ENCODE data around the gene SLAMF7. TPM values are rescaled to one million over a fixed set of nuclear protein-coding genes. Genes with fewer than 3 reads are reported as not detected.

SLAMF7 gene
- total and polyA plus RNA-seq, 2 donors (not counting 3 experiments of a cell fraction or from before 2014, with no cell fraction given) = not detected

GRCh38 chr1:160755911-160756848 lies 17.1 kb downstream of the SLAMF7 start:
- H3K4me1 ChIP-seq (ENCODE audit: control insufficient read depth, extremely low read depth, insufficient read depth, low read length) = no peaks in the 10 kb centered on the region
- dilution Hi-C loops (cut with MboI; ENCODE audit: extremely low pct_ligation_motif_present, low sequenced_read_pairs) = no loop called here
- no peak overlapping the region for H3K4me3 ChIP-seq (replicated peaks in 1 of 3; ENCODE audit: insufficient read depth in 1 of 3, low read depth in 1 of 3, low read length in 3 of 3)
- H3K27ac ChIP-seq (ENCODE audit: insufficient read depth, low read depth, low read length) = no peak overlapping the region
- H4K20me1 ChIP-seq (replicated peaks; ENCODE audit: control insufficient read depth, extremely low read depth, insufficient read depth, low read length) = no peaks in the 10 kb centered on the region
- POLR2A ChIA-PET = no interaction called here
- no peaks in the 10 kb centered on the region for H3K9me3 ChIP-seq (replicated peaks; ENCODE audit: control insufficient read depth, insufficient read depth, low read length)
- H3K79me2 ChIP-seq (ENCODE audit: control insufficient read depth, insufficient read depth, low read length) = no peaks in the 10 kb centered on the region
- TF ChIP-seq, protein P1, sequence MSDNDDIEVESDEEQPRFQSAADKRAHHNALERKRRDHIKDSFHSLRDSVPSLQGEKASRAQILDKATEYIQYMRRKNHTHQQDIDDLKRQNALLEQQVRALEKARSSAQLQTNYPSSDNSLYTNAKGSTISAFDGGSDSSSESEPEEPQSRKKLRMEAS (IDR thresholded peaks at IDR 0.05; ENCODE audit: insufficient read depth, insufficient read length) = no peak
- H3K9me1 ChIP-seq (replicated peaks; ENCODE audit: control insufficient read depth, extremely low read depth, insufficient read depth, low read length) = no peaks in the 10 kb centered on the region
- H3K36me3 ChIP-seq (ENCODE audit: control insufficient read depth in 2 of 2, extremely low read depth in 1 of 2, insufficient read depth in 2 of 2, low read length in 2 of 2) = no peaks in the 10 kb centered on the region
- CTCF ChIA-PET = interaction anchor here (1.2 to 1.9 kb wide), 2 partner anchors 21 to 25 kb away, joined by 3 to 5 read pairs; no protein-coding TSS in a partner anchor
- H3K9ac ChIP-seq (replicated peaks; ENCODE audit: extremely low read depth, insufficient read depth, low read length) = no peak overlapping the region
- FAIRE-seq (no peak), DNase-seq (ENCODE audit: low read depth, low spot score) (no peak)
- H3K4me2 ChIP-seq (ENCODE audit: insufficient read depth, low read length) = no peak overlapping the region
- intact Hi-C loops (cut with micrococcal nuclease) = no loop called here
- peaks cover 1 to 7% of the 10 kb centered on the region in 2 experiments for H3K27me3 ChIP-seq (ENCODE audit: control insufficient read depth in 2 of 2, insufficient read depth in 2 of 2, low read length in 2 of 2)
- no peak overlapping the region for H2AFZ ChIP-seq (ENCODE audit: low read depth, low read length)
- BruUV-seq (replicated peaks) = no TSS peak

DNA sequence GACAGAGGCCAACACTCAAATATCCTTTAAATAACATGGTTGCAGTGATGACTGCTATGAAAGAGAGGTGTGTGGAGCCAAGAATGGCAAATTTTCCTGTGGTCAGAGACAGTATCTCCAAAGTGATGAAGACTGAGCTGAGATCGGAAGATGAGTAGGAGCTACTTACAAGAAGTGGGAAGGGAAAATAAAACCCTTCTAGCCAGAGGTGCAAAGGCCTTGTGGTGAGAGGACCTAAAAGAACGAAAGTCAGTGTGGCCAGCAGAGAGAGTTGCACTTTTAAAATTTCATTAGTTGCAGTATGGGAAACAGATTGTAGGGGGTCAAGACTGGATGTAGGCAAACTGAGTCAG lies 17.8 kb downstream of the SLAMF7 start:
- Histone ChIP-seq H4K20me1 (replicated peaks; ENCODE audit: control insufficient read depth, extremely low read depth, insufficient read depth, low read length) (no peaks in the 10 kb centered on the region), H3K4me1 (ENCODE audit: control insufficient read depth, extremely low read depth, insufficient read depth, low read length) (no peaks in the 10 kb centered on the region), H3K9me1 (replicated peaks; ENCODE audit: control insufficient read depth, extremely low read depth, insufficient read depth, low read length) (no peaks in the 10 kb centered on the region), H3K4me2 (ENCODE audit: insufficient read depth, low read length) (no peak overlapping the region), H3K9ac (replicated peaks; ENCODE audit: extremely low read depth, insufficient read depth, low read length) (no peak overlapping the region), H3K27me3 (ENCODE audit: control insufficient read depth in 2 of 2, insufficient read depth in 2 of 2, low read length in 2 of 2) (peaks cover 0 to 7% of the 10 kb centered on the region in 2 experiments), H3K9me3 (replicated peaks; ENCODE audit: control insufficient read depth, insufficient read depth, low read length) (no peaks in the 10 kb centered on the region), H3K79me2 (ENCODE audit: control insufficient read depth, insufficient read depth, low read length) (no peaks in the 10 kb centered on the region), H3K36me3 (ENCODE audit: control insufficient read depth in 2 of 2, extremely low read depth in 1 of 2, insufficient read depth in 2 of 2, low read length in 2 of 2) (no peaks in the 10 kb centered on the region), H3K4me3 (replicated peaks in 1 of 3; ENCODE audit: insufficient read depth in 1 of 3, low read depth in 1 of 3, low read length in 3 of 3) (no peak overlapping the region), H3K27ac (ENCODE audit: insufficient read depth, low read depth, low read length) (no peak overlapping the region), H2AFZ (ENCODE audit: low read depth, low read length) (no peak overlapping the region)
- TF ChIP-seq POLR2AphosphoS5 (IDR thresholded peaks at IDR 0.05; ENCODE audit: insufficient read depth, low read depth, low read length) = no peak
- TF ChIP-seq, protein P2, sequence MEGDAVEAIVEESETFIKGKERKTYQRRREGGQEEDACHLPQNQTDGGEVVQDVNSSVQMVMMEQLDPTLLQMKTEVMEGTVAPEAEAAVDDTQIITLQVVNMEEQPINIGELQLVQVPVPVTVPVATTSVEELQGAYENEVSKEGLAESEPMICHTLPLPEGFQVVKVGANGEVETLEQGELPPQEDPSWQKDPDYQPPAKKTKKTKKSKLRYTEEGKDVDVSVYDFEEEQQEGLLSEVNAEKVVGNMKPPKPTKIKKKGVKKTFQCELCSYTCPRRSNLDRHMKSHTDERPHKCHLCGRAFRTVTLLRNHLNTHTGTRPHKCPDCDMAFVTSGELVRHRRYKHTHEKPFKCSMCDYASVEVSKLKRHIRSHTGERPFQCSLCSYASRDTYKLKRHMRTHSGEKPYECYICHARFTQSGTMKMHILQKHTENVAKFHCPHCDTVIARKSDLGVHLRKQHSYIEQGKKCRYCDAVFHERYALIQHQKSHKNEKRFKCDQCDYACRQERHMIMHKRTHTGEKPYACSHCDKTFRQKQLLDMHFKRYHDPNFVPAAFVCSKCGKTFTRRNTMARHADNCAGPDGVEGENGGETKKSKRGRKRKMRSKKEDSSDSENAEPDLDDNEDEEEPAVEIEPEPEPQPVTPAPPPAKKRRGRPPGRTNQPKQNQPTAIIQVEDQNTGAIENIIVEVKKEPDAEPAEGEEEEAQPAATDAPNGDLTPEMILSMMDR (IDR thresholded peaks at IDR 0.05; ENCODE audit: extremely low read depth in 1 of 2, insufficient read depth in 1 of 2, low read depth in 1 of 2, low read length in 2 of 2) = no peak
- TF ChIP-seq, protein P1 (IDR thresholded peaks at IDR 0.05; ENCODE audit: insufficient read depth, insufficient read length) = no peak
- TF ChIP-seq MYC (IDR thresholded peaks at IDR 0.05; ENCODE audit: low read depth, low read length) = no peak
- no peak for TF ChIP-seq EZH2 (IDR thresholded peaks at IDR 0.05; ENCODE audit: borderline replicate concordance, low read depth, low read length, severe bottlenecking)
- TF ChIP-seq FOS (IDR thresholded peaks at IDR 0.05; ENCODE audit: borderline replicate concordance, insufficient read depth, low read length) = no peak
- TF ChIP-seq JUN (IDR thresholded peaks at IDR 0.05; ENCODE audit: borderline replicate concordance, insufficient read depth, insufficient read length, low read depth) = no peak
- no peak for TF ChIP-seq POLR2A (IDR thresholded peaks at IDR 0.05; ENCODE audit: low read depth, low read length)
- BruUV-seq (replicated peaks) = no TSS peak
- FAIRE-seq = no peak
- dilution Hi-C loops (cut with MboI; ENCODE audit: extremely low pct_ligation_motif_present, low sequenced_read_pairs) (no loop called here), intact Hi-C loops (cut with micrococcal nuclease) (no loop called here)
- DNase-seq (ENCODE audit: low read depth, low spot score) = no peak
- ChIA-PET POLR2A (no interaction called here), CTCF (no interaction called here)

Data from endothelial cell of umbilical vein (primary cell).